Esophagus (tissue), 2 donors: Measurements from ENCODE around the gene CASZ1. TPM values are rescaled to one million over a fixed set of nuclear protein-coding genes. Genes with fewer than 3 reads are reported as not detected.
A peak's percentile ranks its signal among the peaks of the same experiment; 100 is the strongest.

Experiments used
- H3K27ac ChIP-seq, 2 donors: one replicate each; pipeline ENCODE4 v1.5.1; 2013; ENCODE audit warnings: low read depth in 2 of 2, mild to moderate bottlenecking in 2 of 2, inconsistent platforms in 1 of 2, low read length in 1 of 2, moderate library complexity in 1 of 2
- H3K27me3 ChIP-seq, 2 donors: one replicate each; pipeline ENCODE4 v1.6.1; 2013; ENCODE audit warnings: low read length in 2 of 2, control low read depth in 1 of 2, mild to moderate bottlenecking in 1 of 2; ENCODE audit not compliant: insufficient read depth in 2 of 2, control insufficient read depth in 1 of 2
- H3K36me3 ChIP-seq, 2 donors: one replicate each; pipeline ENCODE4 v1.6.1; 2013; ENCODE audit warnings: low read length in 1 of 2; ENCODE audit not compliant: control insufficient read depth in 2 of 2, insufficient read depth in 2 of 2
- H3K4me1 ChIP-seq, 2 donors: one replicate each; pipeline ENCODE4 v1.6.1; 2013; ENCODE audit warnings: low read length in 1 of 2; ENCODE audit not compliant: control insufficient read depth in 2 of 2, insufficient read depth in 2 of 2
- H3K4me3 ChIP-seq, 2 donors: one replicate each; pipeline ENCODE4 v1.5.1; 2013; ENCODE audit warnings: low read length in 2 of 2, mild to moderate bottlenecking in 2 of 2, low read depth in 1 of 2, moderate library complexity in 1 of 2
- H3K9me3 ChIP-seq, 2 donors: one replicate each; pipeline ENCODE4 v1.6.1; 2013; ENCODE audit warnings: mild to moderate bottlenecking in 2 of 2, low read depth in 1 of 2, low read length in 1 of 2, moderate library complexity in 1 of 2; ENCODE audit not compliant: control insufficient read depth in 2 of 2, insufficient read depth in 1 of 2
- WGBS, 2 donors: extraction: QIAGEN DNeasy Blood & Tissue Kit; methylation state at CpG; one replicate each; pipeline ENCODE4 v1.1.7; 2013; 5-methylcytosine and 5-hydroxymethylcytosine counted together
- polyA plus RNA-seq, 2 donors: library from polyadenylated mRNA; stranded (reverse); fragments of 200-250 nt; gene quantifications; one replicate each; pipeline ENCODE4 v1.2.3, GENCODE V29; 2013
- donor health status: healthy with polysubstance abuse.
- donor health status: Bipolar disorder and iron deficiency.

The CASZ1 gene
- polyA plus RNA-seq, 2 donors, result 10.8 to 18.1 TPM

DNA sequence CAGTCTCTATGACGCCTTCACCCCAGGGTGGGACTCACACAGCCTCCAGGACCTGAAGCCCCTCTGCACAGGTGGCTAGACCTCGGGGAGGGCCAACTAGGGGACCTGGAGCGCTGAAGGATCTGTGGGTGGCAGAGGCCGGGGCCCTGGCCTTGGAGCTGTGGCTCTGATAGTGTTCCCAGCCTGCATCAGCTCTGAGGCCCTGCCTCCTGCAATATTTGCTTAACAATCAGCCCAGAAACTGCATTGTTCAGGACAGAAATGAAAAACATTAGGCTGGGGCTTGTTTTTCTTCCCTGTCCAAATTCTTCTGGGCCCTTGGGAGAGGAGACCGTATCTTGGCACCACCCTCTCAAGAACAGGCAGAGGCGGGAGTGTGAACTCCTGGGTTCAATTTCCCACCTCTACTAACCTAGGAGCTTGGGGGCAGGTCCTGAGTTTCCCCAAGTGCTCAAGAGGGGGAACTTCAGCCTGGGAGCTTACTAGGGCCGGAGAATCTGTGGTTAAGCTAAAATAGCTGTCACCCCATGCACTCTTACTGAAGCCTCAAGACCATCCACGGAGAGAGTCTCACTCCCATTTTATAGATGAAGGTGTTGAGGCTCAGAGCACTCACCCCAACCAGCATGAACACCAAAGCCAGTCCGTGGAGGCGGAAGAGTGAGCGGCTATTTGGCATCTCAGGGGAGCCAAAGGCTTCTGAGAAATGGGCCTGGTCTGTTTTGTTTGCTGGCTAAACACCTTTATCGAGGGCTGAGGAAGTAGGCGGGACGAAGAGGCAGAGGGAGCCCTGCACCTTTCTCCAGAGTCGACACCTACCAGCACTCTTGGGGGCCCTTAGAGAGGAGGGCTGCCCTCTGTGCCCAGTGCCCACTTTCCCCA, 18.8 kb upstream of the CASZ1 start:
- Histone ChIP-seq H3K4me3 (no peak overlapping the region), H3K9me3 (no peaks in the 10 kb centered on the region), H3K4me1 (peaks cover 8 to 25% of the 10 kb centered on the region in 2 donors), H3K27me3 (no peaks in the 10 kb centered on the region), H3K36me3 (no peaks in the 10 kb centered on the region), H3K27ac (peak overlapping the region; percentile 81 to 86)
- WGBS, 2 donors, result 45 to 53% methylated on average over 15 of the region's 15 CpGs

DNA sequence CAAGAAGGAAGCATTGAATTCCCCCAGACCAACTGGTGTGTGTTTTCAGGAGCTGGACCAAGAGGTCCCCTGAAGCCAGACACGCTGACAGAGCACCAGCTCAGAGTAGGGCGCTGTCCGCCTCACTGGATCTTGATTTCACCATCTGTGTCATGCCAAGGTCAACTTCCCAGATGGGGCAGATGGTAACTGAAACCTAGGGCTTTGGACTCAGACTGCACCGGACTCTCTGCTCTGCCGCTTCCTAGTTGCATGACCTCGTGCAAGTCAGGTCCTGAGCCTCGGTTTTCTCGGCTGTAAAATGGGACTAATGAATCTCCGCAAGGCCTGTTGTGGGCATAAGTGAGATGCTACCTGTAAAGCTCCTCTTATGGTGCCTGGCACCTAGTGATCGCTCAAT, 17.9 kb upstream of the CASZ1 start:
- H3K4me1 ChIP-seq, result peaks cover 7 to 20% of the 10 kb centered on the region in 2 donors
- no peaks in the 10 kb centered on the region for H3K27me3 ChIP-seq
- H3K27ac ChIP-seq, result no peak overlapping the region
- no peak overlapping the region for H3K4me3 ChIP-seq
- no peaks in the 10 kb centered on the region for H3K36me3 ChIP-seq
- no peaks in the 10 kb centered on the region for H3K9me3 ChIP-seq
- WGBS, 2 donors, result 82 to 92% methylated on average over 10 of the region's 10 CpGs

DNA sequence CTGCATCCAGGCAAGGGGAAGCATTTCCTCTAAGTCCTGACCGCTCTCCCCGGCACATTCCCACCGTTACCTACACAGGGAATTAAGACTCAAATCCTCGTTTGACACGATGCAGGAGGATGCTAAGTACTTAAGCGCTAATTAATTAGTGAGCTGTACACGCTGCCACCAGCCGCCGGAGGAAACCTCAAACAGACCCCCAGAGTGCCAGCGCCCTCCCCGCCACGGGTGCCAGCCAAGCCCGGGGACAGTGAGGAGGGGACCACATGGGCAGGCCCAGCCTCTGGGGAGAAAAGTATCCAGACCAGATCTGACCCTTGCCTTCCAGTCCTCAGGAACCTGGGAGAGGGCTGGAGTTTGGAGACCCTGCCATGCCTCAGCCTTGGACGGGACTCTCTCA, 17.4 kb upstream of the CASZ1 start:
- Histone ChIP-seq H3K4me1 (peaks cover 5 to 16% of the 10 kb centered on the region in 2 donors), H3K27me3 (no peaks in the 10 kb centered on the region), H3K27ac (no peak overlapping the region), H3K36me3 (no peaks in the 10 kb centered on the region), H3K4me3 (no peak overlapping the region), H3K9me3 (no peaks in the 10 kb centered on the region)
- 84 to 86% methylated on average over 14 of the region's 14 CpGs for WGBS, 2 donors

DNA sequence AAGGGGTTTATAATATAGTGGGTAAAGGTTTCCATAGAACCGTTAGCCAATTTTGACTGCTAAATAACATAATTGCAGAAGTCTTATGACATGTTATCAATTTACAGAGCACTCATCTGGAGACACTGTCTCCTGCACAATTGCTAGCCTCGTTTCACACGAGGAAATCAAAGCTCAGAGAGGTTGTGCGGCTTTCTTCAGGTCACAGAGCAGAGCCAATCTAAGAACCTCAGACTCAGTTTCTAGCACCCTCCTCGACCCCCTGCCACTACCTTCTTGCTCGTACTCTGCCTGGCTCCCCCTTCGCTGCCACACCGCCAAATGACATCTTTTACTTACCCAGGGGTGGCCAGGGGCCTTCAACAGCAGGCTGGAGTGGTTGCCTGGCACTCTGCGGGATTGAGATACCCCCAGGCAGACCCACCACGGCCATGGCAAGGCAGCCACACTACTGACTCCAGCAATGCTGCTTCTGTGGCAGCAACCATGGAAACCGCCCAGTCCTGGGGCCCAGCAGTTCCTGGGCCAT, 16.0 kb upstream of the CASZ1 start:
- 86 to 90% methylated on average over 11 of the region's 11 CpGs for WGBS, 2 donors
- H3K9me3 ChIP-seq, result no peaks in the 10 kb centered on the region
- H3K4me3 ChIP-seq, result no peak overlapping the region
- H3K27ac ChIP-seq, result no peak overlapping the region
- H3K36me3 ChIP-seq, result no peaks in the 10 kb centered on the region
- no peaks in the 10 kb centered on the region for H3K27me3 ChIP-seq
- peaks cover 5 to 11% of the 10 kb centered on the region in 2 donors for H3K4me1 ChIP-seq

DNA sequence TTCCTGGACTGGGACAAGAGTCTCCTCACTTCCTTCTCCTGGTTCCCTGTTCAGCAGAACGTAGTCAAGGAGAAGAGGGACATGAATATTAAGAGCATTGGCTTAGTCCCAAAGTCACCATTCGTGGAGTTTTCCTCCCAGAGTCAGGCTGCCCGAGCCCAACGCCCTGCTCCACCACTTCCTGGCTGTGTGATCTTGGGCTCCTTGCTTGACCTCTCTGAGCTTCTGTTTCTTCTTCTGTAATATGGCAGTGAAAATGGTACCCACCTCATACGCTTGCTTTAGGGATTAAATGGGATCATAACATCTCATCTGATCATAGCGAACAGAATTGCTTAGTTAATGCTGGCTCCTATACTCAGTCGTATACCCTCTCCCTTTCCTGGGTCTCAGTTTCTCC, 12.0 kb upstream of the CASZ1 start:
- H3K27ac ChIP-seq, result no peak overlapping the region
- H3K4me1 ChIP-seq, result peaks cover 2 to 7% of the 10 kb centered on the region in 2 donors
- no peak overlapping the region for H3K4me3 ChIP-seq
- H3K27me3 ChIP-seq, result no peaks in the 10 kb centered on the region
- WGBS, 2 donors, result 69 to 72% methylated on average over 7 of the region's 7 CpGs
- no peaks in the 10 kb centered on the region for H3K36me3 ChIP-seq
- no peaks in the 10 kb centered on the region for H3K9me3 ChIP-seq

DNA sequence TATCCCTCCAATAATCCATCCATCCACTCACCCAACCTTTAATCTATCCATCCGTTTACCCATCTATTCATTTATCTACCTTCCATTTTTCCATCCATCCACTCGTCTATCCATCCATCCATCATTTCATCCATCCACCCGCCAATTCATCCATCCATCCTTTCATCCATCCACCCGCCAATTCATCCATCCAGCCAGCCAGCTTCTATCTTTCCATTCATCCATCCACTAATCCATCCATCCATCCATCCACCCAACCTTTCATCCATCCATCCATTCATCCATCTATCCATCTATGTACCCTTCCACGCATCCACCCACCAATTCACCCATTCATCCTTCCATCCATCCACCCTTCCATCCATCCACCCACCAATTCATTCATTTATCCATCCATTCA, 10.5 kb upstream of the CASZ1 start:
- Histone ChIP-seq H3K27me3 (no peaks in the 10 kb centered on the region), H3K4me1 (peaks cover 2 to 7% of the 10 kb centered on the region in 2 donors), H3K9me3 (no peaks in the 10 kb centered on the region), H3K36me3 (no peaks in the 10 kb centered on the region), H3K27ac (no peak overlapping the region), H3K4me3 (no peak overlapping the region)
- WGBS, 2 donors, result 90 to 93% methylated on average over 5 of the region's 5 CpGs

DNA sequence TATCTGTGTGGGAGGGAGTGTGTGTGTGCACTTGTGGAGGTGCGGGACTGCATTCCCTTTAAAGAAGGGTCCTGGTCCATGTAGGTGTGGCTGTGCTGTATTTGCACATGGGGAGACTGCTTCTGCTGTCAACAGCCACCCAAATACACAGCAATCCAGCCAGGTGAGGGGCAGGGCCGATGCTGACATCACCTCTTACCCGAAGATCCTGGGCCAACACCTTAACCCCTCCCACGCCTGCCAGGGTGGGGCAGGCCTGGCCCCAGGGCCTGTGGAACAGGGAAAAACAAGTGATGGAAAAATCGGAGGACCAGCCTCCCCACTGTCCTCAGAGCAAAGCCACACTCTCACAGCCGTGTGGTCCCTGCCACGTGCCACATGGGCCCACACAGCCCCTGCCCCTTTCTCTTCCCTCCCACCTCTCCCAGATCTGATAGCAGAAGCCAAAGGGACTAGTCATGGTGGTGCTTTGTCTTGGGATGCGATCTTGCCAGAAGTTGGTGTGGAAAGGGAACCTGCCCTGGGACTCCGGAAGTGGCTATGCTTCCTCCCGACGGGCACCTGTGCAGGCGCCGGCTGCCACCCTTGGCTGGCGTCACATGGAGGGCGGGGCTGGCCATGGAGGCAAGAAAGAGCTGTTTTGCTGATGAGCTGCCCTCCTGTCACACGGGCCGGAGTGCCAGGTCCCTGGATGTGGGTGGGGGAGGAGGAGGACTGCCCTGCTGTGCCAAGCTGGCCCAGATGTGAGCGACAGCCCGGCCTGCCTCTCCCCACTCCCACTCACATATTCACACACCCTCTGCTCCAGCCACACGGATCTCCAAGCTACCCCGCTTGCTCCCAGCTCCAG, 7.8 kb upstream of the CASZ1 start:
- Histone ChIP-seq H3K4me1 (peaks cover 2 to 7% of the 10 kb centered on the region in 2 donors), H3K27me3 (no peaks in the 10 kb centered on the region), H3K9me3 (no peaks in the 10 kb centered on the region), H3K4me3 (no peak overlapping the region), H3K27ac (peak overlapping the region; percentile 90 to 94), H3K36me3 (no peaks in the 10 kb centered on the region)
- 33 to 50% methylated on average over 17 to 21 of the region's 21 CpGs for WGBS, 2 donors

DNA sequence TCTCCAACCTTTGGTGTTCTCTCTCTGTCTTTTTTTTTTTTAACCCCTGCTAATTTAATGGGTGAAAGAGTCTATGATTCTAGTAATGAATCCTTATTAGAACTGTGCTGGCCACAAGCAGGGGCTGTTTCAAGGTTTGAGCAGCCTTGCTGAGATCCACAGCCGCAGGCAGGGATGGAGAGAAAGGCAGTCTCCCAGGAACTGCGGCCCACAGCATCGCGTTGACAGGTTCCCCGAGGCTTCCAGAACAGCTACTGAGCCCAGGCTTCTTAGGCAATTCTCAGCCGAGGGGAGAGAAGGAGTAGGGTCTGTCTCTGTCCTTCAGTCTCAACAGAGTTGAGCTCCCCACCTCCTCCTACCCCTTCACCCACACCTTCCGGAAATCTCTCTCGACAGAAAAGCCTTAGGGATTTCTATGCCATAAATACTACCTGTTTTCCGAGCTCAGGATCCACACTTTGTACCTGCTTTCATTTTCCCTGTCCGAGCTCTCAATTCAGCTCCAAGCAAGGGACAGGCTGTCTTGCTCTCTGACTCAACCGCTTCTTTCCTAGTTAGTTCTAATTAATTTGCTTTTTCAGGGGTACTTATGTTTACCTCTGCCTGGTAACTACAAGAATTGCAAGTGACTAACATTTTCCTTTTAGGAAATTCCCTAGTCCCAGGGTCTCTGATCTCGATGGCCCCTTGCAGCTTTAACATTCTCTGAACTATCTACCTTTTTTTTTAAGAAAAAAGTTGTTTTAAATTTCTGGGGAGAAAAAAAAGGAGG, 6.7 kb upstream of the CASZ1 start:
- H3K4me3 ChIP-seq, result no peak overlapping the region
- H3K27ac ChIP-seq, result peak overlapping the region; percentile 83 to 94
- 33 to 45% methylated on average over 12 of the region's 12 CpGs for WGBS, 2 donors

DNA sequence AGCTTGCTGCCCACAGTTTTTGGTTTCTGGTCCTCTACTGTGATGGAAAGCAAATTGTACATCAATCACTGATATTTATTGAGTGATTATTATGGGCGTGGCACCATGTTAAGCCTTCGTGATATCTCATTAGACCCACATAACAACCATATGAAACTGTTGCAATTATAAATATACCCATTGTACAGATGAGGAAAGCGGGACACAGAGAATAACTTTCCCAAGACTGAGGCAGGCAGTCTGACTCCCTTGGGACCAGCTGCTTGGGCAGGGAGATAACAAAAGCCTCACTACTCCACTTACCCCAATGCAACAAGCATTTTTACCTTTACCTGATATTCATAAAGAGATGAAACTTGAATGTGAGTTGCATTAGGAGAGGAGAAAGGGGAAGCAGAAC, 4.3 kb upstream of the CASZ1 start:
- Histone ChIP-seq H3K27ac (no peak overlapping the region), H3K9me3 (no peaks in the 10 kb centered on the region), H3K4me3 (no peak overlapping the region), H3K4me1 (peaks cover 2 to 7% of the 10 kb centered on the region in 2 donors), H3K36me3 (no peaks in the 10 kb centered on the region), H3K27me3 (no peaks in the 10 kb centered on the region)
- WGBS, 2 donors, result 74 to 86% methylated on average over 3 of the region's 3 CpGs

More for the DNA sequence above, 6.7 kb upstream of the CASZ1 start:
- H3K36me3 ChIP-seq, result no peaks in the 10 kb centered on the region
- H3K4me1 ChIP-seq, result peaks cover 2 to 7% of the 10 kb centered on the region in 2 donors
- no peaks in the 10 kb centered on the region for H3K9me3 ChIP-seq
- no peaks in the 10 kb centered on the region for H3K27me3 ChIP-seq
